ENCODE results near the gene MICB. TPM values are rescaled to one million over a fixed set of nuclear protein-coding genes. Genes with fewer than 3 reads are reported as not detected.
A peak's percentile ranks its signal among the peaks of the same experiment; 100 is the strongest.
"Not testable (repeated sequence)": the region's sequence is repeated elsewhere in the genome, so short reads cannot be mapped to it uniquely, and the experiment has no call there.

Gene MICB
- total RNA-seq (10 to 100 TPM; 11.7 to 49.5 (median 13.3) TPM), polyA plus RNA-seq (1 to 10 TPM; 3.4 to 4.7 TPM), total RNA-seq (26.4 reads per million, percentile 57 among the genes with 10 or more reads in this experiment)

DNA sequence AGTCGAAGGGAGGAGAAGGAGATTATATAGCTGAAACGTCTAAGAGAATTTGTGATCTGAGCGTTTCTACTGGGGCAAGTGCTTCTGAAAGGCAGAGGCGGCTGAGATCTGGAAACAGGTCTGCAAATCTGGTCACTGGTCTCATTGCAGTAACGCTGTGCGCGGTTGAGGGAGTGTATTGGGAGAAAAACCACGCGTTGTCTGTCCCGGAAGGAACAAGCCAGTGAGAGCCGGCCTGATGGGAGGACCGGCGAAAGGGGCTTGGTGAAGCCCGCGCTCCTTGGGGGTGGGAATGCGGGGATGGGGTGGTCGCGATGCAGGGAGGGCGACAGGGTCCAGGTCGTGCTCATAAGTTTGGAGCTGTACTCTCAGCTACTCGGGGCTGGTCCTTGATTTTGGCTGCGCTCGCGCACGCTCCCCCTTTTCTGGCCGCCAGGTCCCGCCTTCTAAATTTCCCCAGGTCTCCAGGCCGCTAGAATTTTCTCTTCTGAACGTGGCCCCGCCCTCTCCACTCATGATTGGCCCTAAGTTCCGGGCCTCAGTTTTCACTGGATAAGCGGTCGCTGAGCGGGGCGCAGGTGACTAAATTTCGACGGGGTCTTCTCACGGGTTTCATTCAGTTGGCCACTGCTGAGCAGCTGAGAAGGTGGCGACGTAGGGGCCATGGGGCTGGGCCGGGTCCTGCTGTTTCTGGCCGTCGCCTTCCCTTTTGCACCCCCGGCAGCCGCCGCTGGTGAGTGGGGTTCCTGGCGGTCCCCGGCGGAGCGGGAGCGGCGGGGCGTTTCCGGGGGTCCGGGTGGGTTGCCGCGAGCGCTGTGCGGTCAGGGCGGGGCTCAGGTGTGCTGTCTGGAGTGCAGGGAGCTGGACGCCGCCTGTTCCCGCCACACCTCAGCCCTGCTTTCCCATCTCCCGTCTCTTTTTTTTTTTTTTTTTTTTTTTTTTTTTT is at the start of gene MICB:
MICB (plus strand) TSS at position 615 of the 946 bp plus-strand sequence; CDS start at position 664, 49 bp downstream.
- peak within 1 kb of the TSS; percentile 91 for H3K4me3 ChIP-seq (ENCODE audit: low read length)
- peak within 1 kb of the TSS; percentile 86 for H3K27ac ChIP-seq (ENCODE audit: low read depth, low read length)
- no peaks in the 10 kb centered on the region for H3K27me3 Mint-ChIP-seq
- intact Hi-C loops (cut with micrococcal nuclease) = loop anchor here (1.0 to 10.0 kb wide), 4 partner anchors 44 to 697 kb away; partner anchors contain the start of genes DDX39B (in 1 of the 2), GPSM3 (in 1 of the 2), NEU1 (in 1 of the 2) and PBX2 (in 1 of the 2)
- peaks cover 14 to 24% of the 10 kb centered on the region in 2 donors for H3K4me1 ChIP-seq (ENCODE audit: control insufficient read depth in 2 of 2, insufficient read depth in 2 of 2, low read length in 2 of 2)
- peak; percentile 88 for ATAC-seq
- peak within 1 kb of the TSS; percentile 84 to 95 (median 88) for H3K27ac Mint-ChIP-seq
- no peaks in the 10 kb centered on the region for H3K27me3 ChIP-seq (ENCODE audit: control insufficient read depth in 2 of 2, insufficient read depth in 2 of 2, low read length in 2 of 2)
- no peaks in the 10 kb centered on the region for H3K9me3 Mint-ChIP-seq
- no peaks in the 10 kb centered on the region for H3K9me3 ChIP-seq (ENCODE audit: control insufficient read depth in 2 of 3, low read length in 3 of 3)
- H3K36me3 Mint-ChIP-seq = peaks cover 0 to 18% (median 0%) of the 10 kb centered on the region in 5 donors
- H3K36me3 ChIP-seq (ENCODE audit: control insufficient read depth in 2 of 3, insufficient read depth in 3 of 3, low read length in 3 of 3) = peaks cover 0 to 8% (median 0%) of the 10 kb centered on the region in 3 experiments
- peaks cover 40 to 75% (median 70%) of the 10 kb centered on the region in 7 donors for H3K4me1 Mint-ChIP-seq
- POLR2A ChIA-PET = interaction anchor here (0.7 to 7.8 kb wide), 6 partner anchors 13 to 125 kb away, joined by 3 to 77 read pairs (median 3); partner anchors contain the start of gene DDX39B
- DNase-seq = peak; percentile 61 to 88 (median 79)
- H3K4me3 Mint-ChIP-seq = peak within 1 kb of the TSS; percentile 87 to 95 (median 91)
- CTCF ChIA-PET = interaction anchor here (0.8 to 1.0 kb wide), 2 partner anchors 34 to 125 kb away, joined by 3 read pairs; no protein-coding TSS in a partner anchor

DNA sequence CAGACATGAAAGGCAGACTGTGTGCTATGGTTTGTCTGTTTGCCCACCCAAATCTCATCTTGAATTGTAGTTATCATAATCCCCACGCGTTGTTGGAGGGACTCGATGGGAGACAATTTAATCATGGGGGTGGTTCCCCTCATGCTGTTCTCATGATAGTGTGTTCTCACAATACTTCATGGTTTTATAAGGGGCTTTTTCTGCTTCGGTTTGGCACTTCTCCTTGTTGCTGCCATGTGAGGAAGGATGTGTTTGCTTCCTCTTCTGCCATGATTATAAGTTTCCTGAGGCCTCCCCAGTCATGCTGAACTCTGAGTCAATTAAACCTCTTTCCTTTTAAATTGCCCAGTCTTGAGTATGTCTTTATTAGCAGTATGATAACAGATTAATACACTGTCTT is 47.2 kb upstream of the MICB start:
- Histone ChIP-seq H3K27me3 (ENCODE audit: control insufficient read depth in 2 of 2, insufficient read depth in 2 of 2, low read length in 2 of 2) (no peaks in the 10 kb centered on the region), H3K27ac (ENCODE audit: low read depth, low read length) (no peak overlapping the region), H3K9me3 (ENCODE audit: control insufficient read depth in 2 of 3, low read length in 3 of 3) (peaks cover 0 to 10% (median 0%) of the 10 kb centered on the region in 3 experiments), H3K4me3 (ENCODE audit: low read length) (no peak overlapping the region), H3K4me1 (ENCODE audit: control insufficient read depth in 2 of 2, insufficient read depth in 2 of 2, low read length in 2 of 2) (no peaks in the 10 kb centered on the region), H3K36me3 (ENCODE audit: control insufficient read depth in 2 of 3, insufficient read depth in 3 of 3, low read length in 3 of 3) (no peaks in the 10 kb centered on the region)
- H3K36me3 Mint-ChIP-seq = peaks cover 0 to 8% (median 5%) of the 10 kb centered on the region in 5 donors
- peaks cover 3 to 27% (median 13%) of the 10 kb centered on the region in 11 donors for H3K9me3 Mint-ChIP-seq
- ATAC-seq (no peak), DNase-seq (no peak)
- H3K27me3 Mint-ChIP-seq = peaks cover 0 to 59% (median 12%) of the 10 kb centered on the region in 5 donors
- ChIA-PET CTCF (no interaction called here), POLR2A (no interaction called here)
- H3K27ac Mint-ChIP-seq = no peak overlapping the region
- H3K4me3 Mint-ChIP-seq = no peak overlapping the region
- intact Hi-C loops (cut with micrococcal nuclease) = no loop called here
- no peaks in the 10 kb centered on the region for H3K4me1 Mint-ChIP-seq

DNA sequence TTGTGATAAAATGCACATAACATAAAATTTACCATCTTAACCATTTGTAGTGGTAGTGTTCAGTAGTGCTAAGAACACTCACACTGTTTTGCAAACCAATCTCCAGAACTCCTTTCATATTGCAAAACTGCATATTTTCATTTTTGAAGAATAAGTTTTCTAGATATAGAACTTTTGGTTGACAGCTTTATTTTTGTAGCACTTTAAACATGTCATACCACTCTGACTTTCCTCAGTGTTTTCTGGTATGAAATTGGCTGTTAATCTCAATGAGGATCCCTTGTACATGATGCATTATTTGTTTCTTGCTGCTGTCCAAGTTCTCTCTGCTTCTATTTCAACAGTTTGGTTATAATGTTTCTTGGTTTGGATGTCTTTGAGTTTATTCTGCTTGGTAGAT is 45.1 kb upstream of the MICB start:
- no peaks in the 10 kb centered on the region for H3K36me3 ChIP-seq (ENCODE audit: control insufficient read depth in 2 of 3, insufficient read depth in 3 of 3, low read length in 3 of 3)
- Mint-ChIP-seq H3K27ac (no peak overlapping the region), H3K27me3 (peaks cover 0 to 59% (median 12%) of the 10 kb centered on the region in 5 donors), H3K4me1 (no peaks in the 10 kb centered on the region), H3K36me3 (peaks cover 0 to 8% (median 5%) of the 10 kb centered on the region in 5 donors), H3K4me3 (no peak overlapping the region), H3K9me3 (peaks cover 3 to 27% (median 13%) of the 10 kb centered on the region in 11 donors)
- H3K27me3 ChIP-seq (ENCODE audit: control insufficient read depth in 2 of 2, insufficient read depth in 2 of 2, low read length in 2 of 2) = no peaks in the 10 kb centered on the region
- no peak overlapping the region for H3K4me3 ChIP-seq (ENCODE audit: low read length)
- DNase-seq (no peak), ATAC-seq (no peak)
- intact Hi-C loops (cut with micrococcal nuclease) = no loop called here
- peaks cover 0 to 10% (median 0%) of the 10 kb centered on the region in 3 experiments for H3K9me3 ChIP-seq (ENCODE audit: control insufficient read depth in 2 of 3, low read length in 3 of 3)
- no peaks in the 10 kb centered on the region for H3K4me1 ChIP-seq (ENCODE audit: control insufficient read depth in 2 of 2, insufficient read depth in 2 of 2, low read length in 2 of 2)
- CTCF ChIA-PET = interaction anchor here (1.2 kb wide), 1 partner anchor 11 kb away, joined by 6 read pairs; no protein-coding TSS in a partner anchor
- H3K27ac ChIP-seq (ENCODE audit: low read depth, low read length) = no peak overlapping the region
- POLR2A ChIA-PET = no interaction called here

DNA sequence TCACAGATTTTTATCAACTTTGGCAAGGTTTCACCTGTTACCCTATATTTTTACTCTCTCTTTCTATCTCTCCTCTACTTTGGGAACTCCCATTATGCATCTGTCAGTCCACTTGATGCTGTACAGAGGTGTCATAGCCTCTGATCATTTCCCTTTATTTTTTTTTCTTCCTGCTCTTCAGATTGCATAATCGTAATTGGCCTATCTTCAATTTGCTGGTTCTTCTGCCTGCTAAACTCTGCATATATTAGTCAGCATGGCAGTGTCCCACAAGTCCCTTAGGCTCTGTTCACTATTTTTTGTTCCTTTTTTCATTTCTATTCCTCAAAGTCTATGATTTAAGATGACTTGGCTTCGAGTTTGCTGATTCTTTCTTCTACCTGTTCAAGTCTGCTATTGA is 44.7 kb upstream of the MICB start:
- no peak for DNase-seq
- Histone ChIP-seq H3K27me3 (ENCODE audit: control insufficient read depth in 2 of 2, insufficient read depth in 2 of 2, low read length in 2 of 2) (no peaks in the 10 kb centered on the region), H3K4me1 (ENCODE audit: control insufficient read depth in 2 of 2, insufficient read depth in 2 of 2, low read length in 2 of 2) (no peaks in the 10 kb centered on the region), H3K27ac (ENCODE audit: low read depth, low read length) (no peak overlapping the region), H3K4me3 (ENCODE audit: low read length) (no peak overlapping the region), H3K36me3 (ENCODE audit: control insufficient read depth in 2 of 3, insufficient read depth in 3 of 3, low read length in 3 of 3) (no peaks in the 10 kb centered on the region), H3K9me3 (ENCODE audit: control insufficient read depth in 2 of 3, low read length in 3 of 3) (peaks cover 0 to 10% (median 0%) of the 10 kb centered on the region in 3 experiments)
- peaks cover 0 to 57% (median 12%) of the 10 kb centered on the region in 5 donors for H3K27me3 Mint-ChIP-seq
- H3K4me1 Mint-ChIP-seq = no peaks in the 10 kb centered on the region
- peaks cover 3 to 27% (median 13%) of the 10 kb centered on the region in 11 donors for H3K9me3 Mint-ChIP-seq
- POLR2A ChIA-PET = no interaction called here
- H3K36me3 Mint-ChIP-seq = peaks cover 0 to 8% (median 5%) of the 10 kb centered on the region in 5 donors
- intact Hi-C loops (cut with micrococcal nuclease) = no loop called here
- H3K27ac Mint-ChIP-seq = no peak overlapping the region
- CTCF ChIA-PET = no interaction called here
- peak; percentile 51 for ATAC-seq
- H3K4me3 Mint-ChIP-seq = no peak overlapping the region

DNA sequence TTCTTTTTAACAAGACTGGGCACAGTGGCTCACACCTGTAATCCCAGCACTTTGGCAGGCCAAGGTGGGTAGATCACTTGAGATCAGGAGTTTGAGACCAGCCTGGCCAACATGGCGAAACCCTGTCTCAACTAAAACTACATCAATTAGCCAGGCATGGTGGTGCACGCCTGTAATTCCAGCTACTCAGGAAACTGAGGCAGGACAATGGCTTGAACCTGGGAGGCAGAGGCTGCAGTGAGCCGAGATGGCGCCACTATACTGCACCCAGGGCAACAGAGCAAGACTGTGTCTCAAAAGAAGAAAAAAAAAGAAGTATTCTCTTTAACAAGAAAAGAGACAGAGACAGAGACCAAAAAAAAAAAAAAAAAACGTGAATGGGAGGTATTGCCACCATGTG is 38.1 kb upstream of the MICB start:
- DNase-seq; H3K4me3 ChIP-seq (ENCODE audit: low read length); H3K4me3 Mint-ChIP-seq; ATAC-seq; H3K9me3 Mint-ChIP-seq; H3K27me3 ChIP-seq (ENCODE audit: control insufficient read depth in 2 of 2, insufficient read depth in 2 of 2, low read length in 2 of 2); CTCF ChIA-PET; H3K27ac ChIP-seq (ENCODE audit: low read depth, low read length); H3K27ac Mint-ChIP-seq; H3K9me3 ChIP-seq (ENCODE audit: control insufficient read depth in 2 of 3, low read length in 3 of 3); H3K36me3 ChIP-seq (ENCODE audit: control insufficient read depth in 2 of 3, insufficient read depth in 3 of 3, low read length in 3 of 3): not testable (repeated sequence)
- Mint-ChIP-seq H3K36me3 (peaks cover 6 to 18% (median 17%) of the 10 kb centered on the region in 5 donors), H3K4me1 (peaks cover 13 to 36% (median 28%) of the 10 kb centered on the region in 7 donors), H3K27me3 (peaks cover 0 to 21% (median 0%) of the 10 kb centered on the region in 5 donors)
- POLR2A ChIA-PET = interaction anchor here (0.6 kb wide), 1 partner anchor 190 kb away, joined by 3 read pairs; no protein-coding TSS in a partner anchor
- intact Hi-C loops (cut with micrococcal nuclease) = loop anchor here in 1 of 2 donors (10.0 kb wide), 1 partner anchor 185 kb away; the partner anchor contains the start of gene HLA-C
- H3K4me1 ChIP-seq (ENCODE audit: control insufficient read depth in 2 of 2, insufficient read depth in 2 of 2, low read length in 2 of 2) = peaks cover 12 to 15% of the 10 kb centered on the region in 2 donors

DNA sequence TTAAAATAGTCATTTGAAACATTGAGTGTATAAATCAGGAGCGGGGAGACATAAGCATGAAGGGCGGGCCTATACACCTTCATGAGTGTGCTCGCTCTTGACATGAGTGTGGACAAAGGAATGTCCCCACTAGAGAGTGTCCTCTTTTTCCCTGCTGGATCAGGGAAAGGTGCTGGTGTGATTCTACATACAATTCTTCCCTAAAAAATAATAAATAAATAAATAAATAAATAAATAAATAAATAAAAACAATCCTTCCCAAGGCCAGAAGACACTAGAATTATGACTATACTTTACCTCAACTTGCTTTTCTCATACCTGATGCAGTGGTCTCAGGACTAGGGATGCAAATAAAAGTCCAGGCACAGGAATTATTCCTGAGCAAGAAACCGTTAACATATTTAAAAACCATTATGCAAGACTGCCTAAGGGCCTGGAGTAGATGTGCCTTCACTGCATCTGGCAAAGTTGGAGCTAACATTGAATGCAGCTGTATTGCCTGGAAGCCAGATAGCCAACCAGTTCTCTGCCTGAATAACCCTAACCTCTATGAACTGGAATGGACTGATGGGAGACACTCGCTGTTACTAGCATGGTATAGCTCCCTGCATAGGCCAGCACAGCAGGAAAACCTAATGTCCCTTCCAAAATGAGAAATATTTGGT is 37.5 kb upstream of the MICB start:
- Mint-ChIP-seq H3K27me3 (peaks cover 0 to 21% (median 0%) of the 10 kb centered on the region in 5 donors), H3K9me3 (peaks cover 0 to 2% (median 0%) of the 10 kb centered on the region in 11 donors), H3K4me3 (peak overlapping the region in 1 of 10 donors; percentile 33), H3K4me1 (peaks cover 19 to 42% (median 34%) of the 10 kb centered on the region in 7 donors), H3K36me3 (peaks cover 10 to 24% (median 23%) of the 10 kb centered on the region in 5 donors), H3K27ac (peak overlapping the region in 1 of 9 donors; percentile 54)
- H3K4me3 ChIP-seq (ENCODE audit: low read length) = no peak overlapping the region
- H3K27me3 ChIP-seq (ENCODE audit: control insufficient read depth in 2 of 2, insufficient read depth in 2 of 2, low read length in 2 of 2) = no peaks in the 10 kb centered on the region
- DNase-seq (no peak), ATAC-seq (no peak)
- H3K36me3 ChIP-seq (ENCODE audit: control insufficient read depth in 2 of 3, insufficient read depth in 3 of 3, low read length in 3 of 3) = peaks cover 0 to 9% (median 0%) of the 10 kb centered on the region in 3 experiments
- ChIA-PET CTCF (interaction anchor here (0.7 kb wide), 1 partner anchor 571 kb away, joined by 3 read pairs; no protein-coding TSS in a partner anchor), POLR2A (no interaction called here)
- intact Hi-C loops (cut with micrococcal nuclease) = loop anchor here in 1 of 2 donors (10.0 kb wide), 1 partner anchor 186 kb away; the partner anchor contains the start of gene HLA-C
- H3K4me1 ChIP-seq (ENCODE audit: control insufficient read depth in 2 of 2, insufficient read depth in 2 of 2, low read length in 2 of 2) = peaks cover 18 to 19% of the 10 kb centered on the region in 2 donors
- H3K27ac ChIP-seq (ENCODE audit: low read depth, low read length) = no peak overlapping the region
- H3K9me3 ChIP-seq (ENCODE audit: control insufficient read depth in 2 of 3, low read length in 3 of 3) = no peaks in the 10 kb centered on the region
